Hepatocyte (in vitro differentiated cells): ENCODE results near the gene DPH2. TPM values are rescaled to one million over a fixed set of nuclear protein-coding genes. Genes with fewer than 3 reads are reported as not detected.

ENCODE experiments used
- DNase-seq: peaks from one replicate; pipeline ENCODE4 v3.0.0-alpha.2; 2016; ENCODE audit warnings: low spot score
- H2AFZ ChIP-seq: fragments of 200-600 bp; sonication (generic); 2 replicates; pipeline ENCODE4 v1.6.0; 2016; ENCODE audit warnings: antibody characterized with exemption, mild to moderate bottlenecking
- H3K27ac ChIP-seq: fragments of 200-600 bp; sonication (generic); 2 replicates; pipeline ENCODE4 v1.5.1; 2016; ENCODE audit warnings: mild to moderate bottlenecking
- H3K27me3 ChIP-seq: fragments of 200-600 bp; sonication (generic); 2 replicates; pipeline ENCODE4 v1.6.1; 2016
- H3K36me3 ChIP-seq: fragments of 200-600 bp; sonication (generic); replicated peaks from 2 replicates; pipeline ENCODE4 v1.5.1; 2016; ENCODE audit warnings: low read depth; ENCODE audit not compliant: insufficient read depth
- H3K4me1 ChIP-seq: fragments of 200-600 bp; sonication (generic); 2 replicates; pipeline ENCODE4 v1.5.1; 2016; ENCODE audit warnings: mild to moderate bottlenecking, moderate library complexity; ENCODE audit not compliant: insufficient read depth
- H3K4me2 ChIP-seq: fragments of 200-600 bp; sonication (generic); 2 replicates; pipeline ENCODE4 v1.6.0; 2016
- H3K4me3 ChIP-seq: fragments of 200-600 bp; sonication (generic); 2 replicates; pipeline ENCODE4 v1.5.1; 2016; ENCODE audit warnings: mild to moderate bottlenecking
- H3K79me2 ChIP-seq: fragments of 200-600 bp; sonication (generic); 2 replicates; pipeline ENCODE4 v1.6.0; 2017; ENCODE audit warnings: mild to moderate bottlenecking
- H3K9me2 ChIP-seq: fragments of 200-600 bp; sonication (generic); replicated peaks from 2 replicates; pipeline ENCODE4 v1.6.0; 2017; ENCODE audit warnings: mild to moderate bottlenecking; ENCODE audit not compliant: insufficient read depth
- H3K9me3 ChIP-seq: fragments of 200-600 bp; sonication (generic); 2 replicates; pipeline ENCODE4 v1.5.1; 2016; ENCODE audit warnings: low read depth, mild to moderate bottlenecking
- H4K20me1 ChIP-seq: fragments of 200-600 bp; sonication (generic); 2 replicates; pipeline ENCODE4 v1.6.0; 2016; ENCODE audit warnings: mild to moderate bottlenecking; ENCODE audit not compliant: insufficient read depth, poor library complexity, severe bottlenecking
- CTCF ChIP-seq: fragments of 200-600 bp; sonication (generic); IDR thresholded peaks from 2 replicates; pipeline ENCODE4 v1.5.1; 2016; ENCODE audit warnings: antibody characterized with exemption, mild to moderate bottlenecking; ENCODE audit not compliant: poor library complexity
- EZH2 ChIP-seq: fragments of 200-600 bp; sonication (generic); IDR thresholded peaks from 2 replicates; pipeline ENCODE4 v1.6.1; 2016; ENCODE audit warnings: antibody characterized with exemption, mild to moderate bottlenecking, borderline replicate concordance
- EZH2phosphoT487 ChIP-seq: fragments of 200-600 bp; sonication (generic); IDR thresholded peaks from one replicate; pipeline ENCODE4 v1.6.1; 2018; ENCODE audit warnings: antibody characterized with exemption, mild to moderate bottlenecking, low read depth, moderate library complexity; ENCODE audit not compliant: unreplicated experiment, severe bottlenecking
- WGBS: methylation state at CpG from one replicate; pipeline ENCODE4 v1.1.6; 2016; ENCODE audit warnings: low lambda C conversion rate; ENCODE audit errors: missing lambda C conversion rate; 5-methylcytosine and 5-hydroxymethylcytosine counted together
- polyA plus RNA-seq: library from polyadenylated mRNA; unstranded; fragments of >200 nt; fragmentation: Nextera tagmentation; extraction: Ambion mirVana; gene quantifications from 2 replicates; pipeline ENCODE4 v1.2.1, GENCODE V29; 2016
- total RNA-seq: library from RNA; depleted of rRNA; stranded (reverse); fragments of >200 nt; gene quantifications from 2 replicates; pipeline ENCODE4 v1.2.3, GENCODE V29; 2014

The DPH2 gene
- total and polyA plus RNA-seq, 2 experiments from 2014 or later, result 18.6 to 21.5 TPM

- H3K27me3 ChIP-seq, result no peaks in the 10 kb centered on the region
- no peak overlapping the region for H3K4me3 ChIP-seq
- H3K79me2 ChIP-seq, result no peaks in the 10 kb centered on the region
- H3K9me2 ChIP-seq, result no peaks in the 10 kb centered on the region
- no peaks in the 10 kb centered on the region for H3K9me3 ChIP-seq
- no peak overlapping the region for H3K27ac ChIP-seq
- H4K20me1 ChIP-seq, result no peaks in the 10 kb centered on the region
- no peak overlapping the region for H3K4me2 ChIP-seq
- TF ChIP-seq EZH2phosphoT487, result no peak
- TF ChIP-seq EZH2, result no peak
- no peak for TF ChIP-seq CTCF
- H3K36me3 ChIP-seq, result no peaks in the 10 kb centered on the region
- H3K4me1 ChIP-seq, result no peaks in the 10 kb centered on the region
- DNase-seq, result no peak
- no peak overlapping the region for H2AFZ ChIP-seq
- 91% methylated on average over 13 of the region's 13 CpGs for WGBS
Measured at GRCh38 chr1:44019466-44019948, 49.7 kb downstream of the DPH2 start.

- no peak for DNase-seq
- Histone ChIP-seq H3K36me3 (no peaks in the 10 kb centered on the region), H3K4me3 (no peak overlapping the region), H3K27me3 (no peaks in the 10 kb centered on the region), H3K27ac (no peak overlapping the region), H3K9me2 (no peaks in the 10 kb centered on the region), H3K4me1 (no peaks in the 10 kb centered on the region), H3K4me2 (no peak overlapping the region), H2AFZ (no peak overlapping the region), H3K79me2 (no peaks in the 10 kb centered on the region), H3K9me3 (no peaks in the 10 kb centered on the region), H4K20me1 (no peaks in the 10 kb centered on the region)
- 90% methylated on average over 6 of the region's 6 CpGs for WGBS
- TF ChIP-seq EZH2phosphoT487 (no peak), CTCF (no peak), EZH2 (no peak)
Measured at GRCh38 chr1:44020464-44020863, 50.7 kb downstream of the DPH2 start.

- Histone ChIP-seq H3K4me2 (no peak overlapping the region), H3K36me3 (no peaks in the 10 kb centered on the region), H3K27ac (no peak overlapping the region), H3K79me2 (no peaks in the 10 kb centered on the region), H3K27me3 (no peaks in the 10 kb centered on the region), H3K4me1 (no peaks in the 10 kb centered on the region), H3K9me3 (no peaks in the 10 kb centered on the region), H3K4me3 (no peak overlapping the region), H4K20me1 (no peaks in the 10 kb centered on the region), H2AFZ (no peak overlapping the region), H3K9me2 (no peaks in the 10 kb centered on the region)
- TF ChIP-seq CTCF, result no peak
- TF ChIP-seq EZH2phosphoT487, result no peak
- TF ChIP-seq EZH2, result no peak
- WGBS, result 87% methylated on average over 7 of the region's 8 CpGs
- DNase-seq, result no peak
Measured at GRCh38 chr1:44021156-44021555, 51.3 kb downstream of the DPH2 start.
